T-helper 1 cell (primary cell): Measurements from ENCODE around the gene TMEM106C.
A peak's percentile ranks its signal among the peaks of the same experiment; 100 is the strongest.

Experiments used
- DNase-seq, 5 donors: peaks; one replicate each; pipeline ENCODE4 v3.0.0-alpha.2; 2012 to 2020

The TMEM106C gene

GRCh38 chr12:47995981-47996401 lies 32.6 kb downstream of the TMEM106C start:
- no peak for DNase-seq

- no peak for DNase-seq
Measured at GRCh38 chr12:47997321-47997720, 33.9 kb downstream of the TMEM106C start.

- DNase-seq = no peak
Measured at GRCh38 chr12:47999816-48000215, 36.4 kb downstream of the TMEM106C start.

- DNase-seq = no peak
Measured at GRCh38 chr12:48000878-48001504, 37.6 kb downstream of the TMEM106C start.

GRCh38 chr12:48001505-48002413 lies 38.4 kb downstream of the TMEM106C start:
- no peak for DNase-seq

GRCh38 chr12:48002414-48002730 lies 39.0 kb downstream of the TMEM106C start:
- no peak for DNase-seq

- no peak for DNase-seq
Measured at GRCh38 chr12:48002773-48003218, 39.4 kb downstream of the TMEM106C start.

- DNase-seq = peak in 1 of 5 donors; percentile 15
Measured at GRCh38 chr12:48003226-48004052, 40.0 kb downstream of the TMEM106C start.

- peak in 1 of 5 donors; percentile 33 for DNase-seq
Measured at GRCh38 chr12:48004053-48004941, 40.9 kb downstream of the TMEM106C start, which contains the start of gene COL2A1. Gene COL2A1, minus strand, starts transcription at chr12:48004476. Its CDS starts 155 bp downstream, at chr12:48004321.

- DNase-seq = no peak
Measured at GRCh38 chr12:48005001-48005749, 41.8 kb downstream of the TMEM106C start.

- DNase-seq = no peak
Measured at GRCh38 chr12:48005750-48006021, 42.3 kb downstream of the TMEM106C start.

GRCh38 chr12:48007206-48007605 lies 43.8 kb downstream of the TMEM106C start:
- no peak for DNase-seq

GRCh38 chr12:48008349-48008748 lies 45.0 kb downstream of the TMEM106C start:
- no peak for DNase-seq

GRCh38 chr12:48008950-48009349 lies 45.6 kb downstream of the TMEM106C start:
- DNase-seq = no peak

GRCh38 chr12:48009471-48009870 lies 46.1 kb downstream of the TMEM106C start:
- DNase-seq = no peak

- no peak for DNase-seq
Measured at GRCh38 chr12:48010366-48010970, 47.1 kb downstream of the TMEM106C start.

GRCh38 chr12:48012070-48012469 lies 48.7 kb downstream of the TMEM106C start:
- no peak for DNase-seq

GRCh38 chr12:48013287-48013686 lies 49.9 kb downstream of the TMEM106C start:
- DNase-seq = no peak

GRCh38 chr12:48015129-48015528 lies 51.7 kb downstream of the TMEM106C start:
- no peak for DNase-seq

GRCh38 chr12:48015954-48016353 lies 52.6 kb downstream of the TMEM106C start:
- no peak for DNase-seq
